Kidney capillary endothelial cell (primary cell): Measurements from ENCODE around the gene PRMT1.

Experiments
- DNase-seq: peaks from one replicate; pipeline ENCODE4 v3.0.0-alpha.2; 2018; ENCODE audit warnings: low spot score

The PRMT1 gene

GRCh38 chr19:49651029-49651819 lies 25.8 kb upstream of the PRMT1 start:
- no peak for DNase-seq

- DNase-seq = no peak
Measured at GRCh38 chr19:49651820-49652550, 25.1 kb upstream of the PRMT1 start.

GRCh38 chr19:49652551-49653465 lies 24.3 kb upstream of the PRMT1 start:
- DNase-seq = no peak

- DNase-seq = no peak
Measured at GRCh38 chr19:49653466-49653806, 23.6 kb upstream of the PRMT1 start.

- DNase-seq = no peak
Measured at GRCh38 chr19:49654581-49654980, 22.5 kb upstream of the PRMT1 start.

- DNase-seq = no peak
Measured at GRCh38 chr19:49655570-49656455, 21.3 kb upstream of the PRMT1 start.

GRCh38 chr19:49656456-49657109 lies 20.5 kb upstream of the PRMT1 start:
- no peak for DNase-seq

GRCh38 chr19:49657493-49658138 lies 19.5 kb upstream of the PRMT1 start:
- no peak for DNase-seq

GRCh38 chr19:49658139-49658517 lies 18.9 kb upstream of the PRMT1 start:
- no peak for DNase-seq

GRCh38 chr19:49658566-49659442 lies 18.3 kb upstream of the PRMT1 start:
- no peak for DNase-seq

GRCh38 chr19:49660338-49660961 lies 16.6 kb upstream of the PRMT1 start:
- no peak for DNase-seq

- DNase-seq = no peak
Measured at GRCh38 chr19:49662011-49662410, 15.1 kb upstream of the PRMT1 start.

- no peak for DNase-seq
Measured at GRCh38 chr19:49663224-49663623, 13.8 kb upstream of the PRMT1 start.

GRCh38 chr19:49664171-49665035 lies 12.7 kb upstream of the PRMT1 start:
- DNase-seq = no peak

- DNase-seq = no peak
Measured at GRCh38 chr19:49665036-49665350, 12.1 kb upstream of the PRMT1 start.

- DNase-seq = peak; percentile 96
Measured at GRCh38 chr19:49665351-49666119, 11.5 kb upstream of the PRMT1 start, which contains the start of the genes BCL2L12 and IRF3. Gene BCL2L12, plus strand, starts transcription at chr19:49665933. Its CDS starts 760 bp downstream, at chr19:49666693. Gene IRF3, minus strand, starts transcription at chr19:49665857. Its CDS starts 1,019 bp downstream, at chr19:49664838.

GRCh38 chr19:49666120-49666444 lies 11.0 kb upstream of the PRMT1 start:
- DNase-seq = no peak
